Kidney (tissue), 14 donors: ENCODE results near the gene OXSR1. TPM values are rescaled to one million over a fixed set of nuclear protein-coding genes. Genes with fewer than 3 reads are reported as not detected.

Experiments used
- DNase-seq, 5 donors: peaks; one replicate each; pipeline ENCODE4 v3.0.0-alpha.2; 2013 to 2020
- FAIRE-seq: peaks from 2 replicates; lab custom pipeline; 2012; peaks lifted over from hg19 to GRCh38; lab: Jason Lieb, UNC
- H3K27ac ChIP-seq, 2 donors: one replicate each; pipeline ENCODE4 v1.7.0; 2013; ENCODE audit warnings: low read depth in 2 of 2, low read length in 2 of 2, inconsistent platforms in 1 of 2
- H3K27me3 ChIP-seq: one replicate; pipeline ENCODE4 v1.7.1; 2013; ENCODE audit warnings: low read length, inconsistent platforms; ENCODE audit not compliant: control insufficient read depth, insufficient read depth
- H3K36me3 ChIP-seq, 3 donors: one replicate each; pipeline versions ENCODE4 v1.7.0 to v1.7.1; 2013; ENCODE audit warnings: low read length in 3 of 3, control low read depth in 1 of 3, inconsistent platforms in 1 of 3; ENCODE audit not compliant: insufficient read depth in 3 of 3, control insufficient read depth in 2 of 3
- H3K4me1 ChIP-seq, 3 donors: one replicate each; pipeline versions ENCODE4 v1.7.0 to v1.7.1; 2013; ENCODE audit warnings: low read length in 3 of 3, inconsistent platforms in 1 of 3, low read depth in 1 of 3; ENCODE audit not compliant: control insufficient read depth in 2 of 3, insufficient read depth in 2 of 3
- H3K4me3 ChIP-seq, 3 donors: one replicate each; pipeline versions ENCODE4 v1.7.0 to v1.8.1; 2013; ENCODE audit warnings: low read length in 3 of 3, control low read depth in 1 of 3, inconsistent platforms in 1 of 3
- H3K9ac ChIP-seq, 3 donors: one replicate each; pipeline versions ENCODE4 v1.7.0 to v1.7.1; 2013; ENCODE audit warnings: low read length in 3 of 3, control low read depth in 1 of 3, inconsistent platforms in 1 of 3
- H3K9me3 ChIP-seq, 3 donors: one replicate each; pipeline versions ENCODE4 v1.7.0 to v1.7.1; 2013; ENCODE audit warnings: low read length in 3 of 3, control low read depth in 1 of 3, inconsistent platforms in 1 of 3; ENCODE audit not compliant: control insufficient read depth in 2 of 3, insufficient read depth in 1 of 3
- CTCF ChIP-seq: IDR thresholded peaks from 3 replicates; pipeline ENCODE4 v1.5.1; 2012; ENCODE audit warnings: mild to moderate bottlenecking, moderate library complexity, borderline replicate concordance; ENCODE audit not compliant: insufficient read depth; ENCODE audit errors: extremely low read depth
- intact Hi-C: fragments of 100-400 bp; cut with DNase I; formaldehyde crosslinking; loops from one replicate; pipeline ENCODE4 v1.11.1; 2022
- polyA plus RNA-seq: library from polyadenylated mRNA; stranded (reverse); fragments of 350-450 nt; fragmentation: Illumina TruSeq; extraction: RNeasy Lipid Tissue Mini Kit (QIAGEN cat#74804); gene quantifications from one replicate; pipeline ENCODE4 v1.2.3, GENCODE V29; 2014; ENCODE audit warnings: low read depth, low replicate concordance; ENCODE audit not compliant: insufficient read depth
- total RNA-seq: library from RNA; stranded (reverse); fragmentation: NEBNext Ultra II Directional; extraction: Animal tissue kit (Norgen Biotek cat#: 25700); gene quantifications from one replicate; pipeline ENCODE4 v1.2.1, GENCODE V29; 2021
- donor health status: control.
- donor health status: control.
- donor health status: control.
- donor health status: control.
- donor health status: control.
- donor health status: DM: yes; HTN: yes; CAD: no.
- donor health status: Normal renal cell carcinoma (clear cell type).

OXSR1 gene
- total and polyA plus RNA-seq, 2 donors from 2014 or later, result 16.7 to 40.0 TPM

- Histone ChIP-seq H3K4me3 (no peak overlapping the region), H3K9me3 (no peaks in the 10 kb centered on the region), H3K27me3 (no peaks in the 10 kb centered on the region), H3K27ac (no peak overlapping the region), H3K4me1 (no peaks in the 10 kb centered on the region), H3K36me3 (no peaks in the 10 kb centered on the region), H3K9ac (no peak overlapping the region)
- FAIRE-seq (no peak), DNase-seq (no peak)
- TF ChIP-seq CTCF, result no peak
- intact Hi-C loops, result no loop called here
Measured at GRCh38 chr3:38207254-38208003, 42.1 kb downstream of the OXSR1 start.

- no peaks in the 10 kb centered on the region for H3K9me3 ChIP-seq
- DNase-seq (no peak), FAIRE-seq (no peak)
- intact Hi-C loops, result no loop called here
- TF ChIP-seq CTCF, result no peak
- no peak overlapping the region for H3K4me3 ChIP-seq
- H3K36me3 ChIP-seq, result no peaks in the 10 kb centered on the region
- no peak overlapping the region for H3K9ac ChIP-seq
- no peak overlapping the region for H3K27ac ChIP-seq
- no peaks in the 10 kb centered on the region for H3K27me3 ChIP-seq
- H3K4me1 ChIP-seq, result no peaks in the 10 kb centered on the region
Measured at GRCh38 chr3:38210141-38210757, 44.9 kb downstream of the OXSR1 start.

GRCh38 chr3:38212141-38212540, 46.8 kb downstream of the OXSR1 start:
- no peak overlapping the region for H3K4me3 ChIP-seq
- no peak for FAIRE-seq
- H3K27me3 ChIP-seq, result no peaks in the 10 kb centered on the region
- no peak overlapping the region for H3K9ac ChIP-seq
- intact Hi-C loops, result no loop called here
- no peaks in the 10 kb centered on the region for H3K36me3 ChIP-seq
- no peak for TF ChIP-seq CTCF
- no peaks in the 10 kb centered on the region for H3K4me1 ChIP-seq
- no peak for DNase-seq
- no peaks in the 10 kb centered on the region for H3K9me3 ChIP-seq
- no peak overlapping the region for H3K27ac ChIP-seq
